ENCODE results near the gene IGFBP5. TPM values are rescaled to one million over a fixed set of nuclear protein-coding genes. Genes with fewer than 3 reads are reported as not detected.

Gene IGFBP5
- total RNA-seq, 1 experiment from 2014 or later = 0.20 TPM

- intact Hi-C loops (cut with micrococcal nuclease; ENCODE audit: unreplicated experiment) = no loop called here
- ChIA-PET CTCF (no interaction called here), POLR2A (no interaction called here)
- Histone ChIP-seq H3K36me3 (ENCODE audit: control insufficient read depth, insufficient read depth, low read length) (no peaks in the 10 kb centered on the region), H3K9me3 (no peaks in the 10 kb centered on the region), H3K27me3 (replicated peaks; ENCODE audit: control insufficient read depth, insufficient read depth, low read length) (no peaks in the 10 kb centered on the region), H3K4me3 (ENCODE audit: low read depth, low read length) (no peak overlapping the region), H3K4me1 (no peaks in the 10 kb centered on the region)
- Mint-ChIP-seq H3K9me3 (ENCODE audit: unreplicated experiment) (no peaks in the 10 kb centered on the region), H3K4me3 (ENCODE audit: unreplicated experiment) (no peak overlapping the region), H3K36me3 (ENCODE audit: insufficient read depth, unreplicated experiment) (no peaks in the 10 kb centered on the region), H3K27ac (ENCODE audit: unreplicated experiment) (no peak overlapping the region), H3K27me3 (ENCODE audit: insufficient read depth, unreplicated experiment) (peaks cover 17% of the 10 kb centered on the region), H3K4me1 (ENCODE audit: low read depth, unreplicated experiment) (no peaks in the 10 kb centered on the region)
- TF ChIP-seq CTCF (IDR thresholded peaks at IDR 0.05; ENCODE audit: insufficient read depth in 1 of 2, low read depth in 1 of 2, low read length in 1 of 2, severe bottlenecking in 1 of 2, unreplicated experiment in 1 of 2) = no peak
- DNase-seq = no peak
- no TSS peak for BruUV-seq (replicated peaks)
Measured at GRCh38 chr2:216735086-216735485, 39.7 kb upstream of the IGFBP5 start.

- H3K36me3 Mint-ChIP-seq (ENCODE audit: insufficient read depth, unreplicated experiment) = no peaks in the 10 kb centered on the region
- TF ChIP-seq CTCF (IDR thresholded peaks at IDR 0.05; ENCODE audit: insufficient read depth in 1 of 2, low read depth in 1 of 2, low read length in 1 of 2, severe bottlenecking in 1 of 2, unreplicated experiment in 1 of 2) = no peak
- H3K27me3 Mint-ChIP-seq (ENCODE audit: insufficient read depth, unreplicated experiment) = peaks cover 20% of the 10 kb centered on the region
- no TSS peak for BruUV-seq (replicated peaks)
- Histone ChIP-seq H3K9me3 (no peaks in the 10 kb centered on the region), H3K4me1 (no peaks in the 10 kb centered on the region), H3K27me3 (replicated peaks; ENCODE audit: control insufficient read depth, insufficient read depth, low read length) (no peaks in the 10 kb centered on the region; the same call in 1 of the 2 replicates), H3K36me3 (ENCODE audit: control insufficient read depth, insufficient read depth, low read length) (no peaks in the 10 kb centered on the region), H3K4me3 (ENCODE audit: low read depth, low read length) (no peak overlapping the region)
- CTCF ChIA-PET = interaction anchor here (0.6 kb wide), 1 partner anchor 9 kb away, joined by 3 read pairs; no protein-coding TSS in a partner anchor
- POLR2A ChIA-PET = no interaction called here
- no peak overlapping the region for H3K27ac Mint-ChIP-seq (ENCODE audit: unreplicated experiment)
- intact Hi-C loops (cut with micrococcal nuclease; ENCODE audit: unreplicated experiment) = no loop called here
- H3K4me1 Mint-ChIP-seq (ENCODE audit: low read depth, unreplicated experiment) = no peaks in the 10 kb centered on the region
- no peaks in the 10 kb centered on the region for H3K9me3 Mint-ChIP-seq (ENCODE audit: unreplicated experiment)
- DNase-seq = no peak
- no peak overlapping the region for H3K4me3 Mint-ChIP-seq (ENCODE audit: unreplicated experiment)
Measured at GRCh38 chr2:216733046-216733445, 37.7 kb upstream of the IGFBP5 start.

- no peak for TF ChIP-seq CTCF (IDR thresholded peaks at IDR 0.05; ENCODE audit: insufficient read depth in 1 of 2, low read depth in 1 of 2, low read length in 1 of 2, severe bottlenecking in 1 of 2, unreplicated experiment in 1 of 2)
- ChIA-PET CTCF (no interaction called here), POLR2A (no interaction called here)
- Histone ChIP-seq H3K36me3 (ENCODE audit: control insufficient read depth, insufficient read depth, low read length) (no peaks in the 10 kb centered on the region), H3K9me3 (no peaks in the 10 kb centered on the region), H3K27me3 (replicated peaks; ENCODE audit: control insufficient read depth, insufficient read depth, low read length) (no peaks in the 10 kb centered on the region; the same call in 1 of the 2 replicates), H3K4me3 (ENCODE audit: low read depth, low read length) (no peak overlapping the region), H3K4me1 (no peaks in the 10 kb centered on the region)
- H3K27me3 Mint-ChIP-seq (ENCODE audit: insufficient read depth, unreplicated experiment) = peaks cover 20% of the 10 kb centered on the region
- BruUV-seq (replicated peaks) = no TSS peak
- H3K4me3 Mint-ChIP-seq (ENCODE audit: unreplicated experiment) = no peak overlapping the region
- no peak overlapping the region for H3K27ac Mint-ChIP-seq (ENCODE audit: unreplicated experiment)
- no peaks in the 10 kb centered on the region for H3K9me3 Mint-ChIP-seq (ENCODE audit: unreplicated experiment)
- H3K4me1 Mint-ChIP-seq (ENCODE audit: low read depth, unreplicated experiment) = no peaks in the 10 kb centered on the region
- no peaks in the 10 kb centered on the region for H3K36me3 Mint-ChIP-seq (ENCODE audit: insufficient read depth, unreplicated experiment)
- intact Hi-C loops (cut with micrococcal nuclease; ENCODE audit: unreplicated experiment) = no loop called here
- DNase-seq = no peak
Measured at GRCh38 chr2:216732334-216732733, 37.0 kb upstream of the IGFBP5 start.
